BE2C (cell line): Measurements from ENCODE around the gene DEFB124.
"Not testable (repeated sequence)": the region's sequence is repeated elsewhere in the genome, so short reads cannot be mapped to it uniquely, and the experiment has no call there.

Experiments
- DNase-seq: peaks from one replicate; pipeline ENCODE4 v3.0.0-alpha.2; 2020
- H3K27me3 ChIP-seq: fragments of 250-450 bp; sonication (Bioruptor Pico); 2 replicates; pipeline ENCODE4 v1.5.1; 2020; ENCODE audit warnings: mild to moderate bottlenecking
- H3K36me3 ChIP-seq: fragments of 250-450 bp; sonication (Bioruptor Pico); 2 replicates; pipeline ENCODE4 v1.5.1; 2020; ENCODE audit warnings: mild to moderate bottlenecking
- H3K4me1 ChIP-seq: fragments of 250-450 bp; sonication (Bioruptor Pico); 2 replicates; pipeline ENCODE4 v1.5.1; 2020
- H3K4me3 ChIP-seq: 2 replicates; pipeline ENCODE4 v1.5.1; 2011; ENCODE audit warnings: low read depth, low read length
- H3K9me3 ChIP-seq: fragments of 250-450 bp; sonication (Bioruptor Pico); 2 replicates; pipeline ENCODE4 v1.5.1; 2020
- TF ChIP-seq, protein P1 (sequence below): IDR thresholded peaks from 2 replicates; pipeline ENCODE4 v1.5.1; 2012; ENCODE audit warnings: mild to moderate bottlenecking, low read depth, low read length

Gene DEFB124

GRCh38 chr20:31440012-31440659, 34.8 kb downstream of the DEFB124 start, which contains the start of gene DEFB123:
DEFB123 (plus strand) TSS chr20:31440632; CDS start chr20:31440699, 67 bp downstream.
- TF ChIP-seq, protein P1, sequence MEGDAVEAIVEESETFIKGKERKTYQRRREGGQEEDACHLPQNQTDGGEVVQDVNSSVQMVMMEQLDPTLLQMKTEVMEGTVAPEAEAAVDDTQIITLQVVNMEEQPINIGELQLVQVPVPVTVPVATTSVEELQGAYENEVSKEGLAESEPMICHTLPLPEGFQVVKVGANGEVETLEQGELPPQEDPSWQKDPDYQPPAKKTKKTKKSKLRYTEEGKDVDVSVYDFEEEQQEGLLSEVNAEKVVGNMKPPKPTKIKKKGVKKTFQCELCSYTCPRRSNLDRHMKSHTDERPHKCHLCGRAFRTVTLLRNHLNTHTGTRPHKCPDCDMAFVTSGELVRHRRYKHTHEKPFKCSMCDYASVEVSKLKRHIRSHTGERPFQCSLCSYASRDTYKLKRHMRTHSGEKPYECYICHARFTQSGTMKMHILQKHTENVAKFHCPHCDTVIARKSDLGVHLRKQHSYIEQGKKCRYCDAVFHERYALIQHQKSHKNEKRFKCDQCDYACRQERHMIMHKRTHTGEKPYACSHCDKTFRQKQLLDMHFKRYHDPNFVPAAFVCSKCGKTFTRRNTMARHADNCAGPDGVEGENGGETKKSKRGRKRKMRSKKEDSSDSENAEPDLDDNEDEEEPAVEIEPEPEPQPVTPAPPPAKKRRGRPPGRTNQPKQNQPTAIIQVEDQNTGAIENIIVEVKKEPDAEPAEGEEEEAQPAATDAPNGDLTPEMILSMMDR = peak; percentile 31
- no peaks in the 10 kb centered on the region; the same call in 1 of the 2 replicates for H3K27me3 ChIP-seq

DNA sequence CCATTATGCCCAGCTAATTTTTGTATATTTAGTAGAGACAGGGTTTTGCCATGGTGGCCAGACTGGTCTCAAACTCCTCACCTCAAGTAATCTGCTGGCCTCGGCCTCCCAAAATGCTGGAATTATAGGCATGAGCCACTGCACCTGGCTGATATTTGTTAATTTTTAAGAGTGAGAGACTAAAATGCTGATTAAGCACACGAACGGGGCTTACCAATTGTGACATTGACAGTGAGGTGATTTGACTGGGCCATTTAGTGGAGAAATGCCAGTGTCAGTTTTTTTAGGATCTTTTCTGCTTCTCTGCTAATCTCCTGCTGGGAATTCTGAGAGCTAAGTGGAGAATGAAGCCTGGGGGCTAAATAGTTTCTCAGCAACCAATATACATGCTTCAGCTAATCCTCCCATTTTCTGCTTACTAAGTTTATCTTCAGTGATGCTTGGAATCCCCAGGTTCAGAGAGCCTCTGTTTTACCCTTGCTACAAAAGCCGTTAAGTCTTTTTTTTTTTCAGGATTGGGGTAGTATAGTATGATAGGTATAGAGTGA, 44.3 kb downstream of the DEFB124 start:
- H3K9me3 ChIP-seq = no peaks in the 10 kb centered on the region
- no peaks in the 10 kb centered on the region for H3K4me1 ChIP-seq
- no peak for DNase-seq
- H3K36me3 ChIP-seq = no peaks in the 10 kb centered on the region
- TF ChIP-seq, protein P1 = no peak
- no peak overlapping the region for H3K4me3 ChIP-seq
- peaks cover 16% of the 10 kb centered on the region for H3K27me3 ChIP-seq

More at GRCh38 chr20:31440012-31440659, 34.8 kb downstream of the DEFB124 start, which contains the start of gene DEFB123:
- Histone ChIP-seq H3K36me3 (no peaks in the 10 kb centered on the region), H3K9me3 (no peaks in the 10 kb centered on the region), H3K4me1 (no peaks in the 10 kb centered on the region), H3K4me3 (no peak within 1 kb of the TSS)
- DNase-seq = no peak

- DNase-seq, H3K4me3 ChIP-seq, H3K4me1 ChIP-seq, H3K27me3 ChIP-seq, H3K9me3 ChIP-seq, H3K36me3 ChIP-seq: not testable (repeated sequence)
These were observed 47.4 kb downstream of the DEFB124 start for GRCh38 chr20:31427576-31427975.

- H3K4me3 ChIP-seq, H3K36me3 ChIP-seq, DNase-seq, H3K4me1 ChIP-seq, H3K9me3 ChIP-seq, H3K27me3 ChIP-seq: not testable (repeated sequence)
These were observed 47.9 kb downstream of the DEFB124 start for GRCh38 chr20:31426891-31427551.

GRCh38 chr20:31425797-31426196, 49.1 kb downstream of the DEFB124 start:
- no peaks in the 10 kb centered on the region for H3K9me3 ChIP-seq
- peaks cover 5% of the 10 kb centered on the region; the same call in 1 of the 2 replicates for H3K27me3 ChIP-seq
- H3K36me3 ChIP-seq = no peaks in the 10 kb centered on the region
- H3K4me3 ChIP-seq = no peak overlapping the region
- no peaks in the 10 kb centered on the region for H3K4me1 ChIP-seq
- DNase-seq = no peak
- TF ChIP-seq, protein P1 = no peak

DNA sequence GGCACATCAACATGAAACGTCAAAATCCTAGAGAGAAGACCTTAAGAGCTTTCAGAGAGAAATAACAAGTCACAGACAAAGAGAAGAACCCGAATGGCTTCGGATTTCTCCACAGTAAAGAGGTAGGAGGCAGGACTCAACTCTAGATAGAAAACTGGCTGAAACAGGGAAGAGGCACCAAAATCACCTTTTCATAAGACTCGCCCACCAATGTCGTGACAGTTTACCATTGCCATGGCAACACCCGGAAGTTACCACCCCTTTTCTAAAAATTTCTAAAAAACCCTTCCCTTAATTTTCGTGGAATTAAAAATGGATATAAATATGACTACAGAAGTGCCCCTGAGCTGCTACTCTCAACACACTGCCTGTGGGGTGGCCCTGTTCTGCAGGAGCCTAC, 56.6 kb downstream of the DEFB124 start:
- TF ChIP-seq, protein P1 = no peak
- Histone ChIP-seq H3K4me1 (no peaks in the 10 kb centered on the region), H3K36me3 (no peaks in the 10 kb centered on the region), H3K4me3 (no peak overlapping the region), H3K27me3 (no peaks in the 10 kb centered on the region), H3K9me3 (no peaks in the 10 kb centered on the region)
- no peak for DNase-seq

- no peaks in the 10 kb centered on the region for H3K9me3 ChIP-seq
- TF ChIP-seq, protein P1 = no peak
- H3K27me3 ChIP-seq = no peaks in the 10 kb centered on the region
These were observed 59.3 kb downstream of the DEFB124 start for GRCh38 chr20:31415653-31416052.

More at GRCh38 chr20:31415653-31416052, 59.3 kb downstream of the DEFB124 start:
- no peaks in the 10 kb centered on the region for H3K36me3 ChIP-seq
- H3K4me1 ChIP-seq = no peaks in the 10 kb centered on the region
- DNase-seq = no peak
- H3K4me3 ChIP-seq = no peak overlapping the region
